Measurements from ENCODE around the gene HEMK1. TPM values are rescaled to one million over a fixed set of nuclear protein-coding genes. Genes with fewer than 3 reads are reported as not detected.
A peak's percentile ranks its signal among the peaks of the same experiment; 100 is the strongest.

Gene HEMK1
- total RNA-seq, 4 donors from 2014 or later, result 4.4 to 11.8 (median 4.9) TPM

DNA sequence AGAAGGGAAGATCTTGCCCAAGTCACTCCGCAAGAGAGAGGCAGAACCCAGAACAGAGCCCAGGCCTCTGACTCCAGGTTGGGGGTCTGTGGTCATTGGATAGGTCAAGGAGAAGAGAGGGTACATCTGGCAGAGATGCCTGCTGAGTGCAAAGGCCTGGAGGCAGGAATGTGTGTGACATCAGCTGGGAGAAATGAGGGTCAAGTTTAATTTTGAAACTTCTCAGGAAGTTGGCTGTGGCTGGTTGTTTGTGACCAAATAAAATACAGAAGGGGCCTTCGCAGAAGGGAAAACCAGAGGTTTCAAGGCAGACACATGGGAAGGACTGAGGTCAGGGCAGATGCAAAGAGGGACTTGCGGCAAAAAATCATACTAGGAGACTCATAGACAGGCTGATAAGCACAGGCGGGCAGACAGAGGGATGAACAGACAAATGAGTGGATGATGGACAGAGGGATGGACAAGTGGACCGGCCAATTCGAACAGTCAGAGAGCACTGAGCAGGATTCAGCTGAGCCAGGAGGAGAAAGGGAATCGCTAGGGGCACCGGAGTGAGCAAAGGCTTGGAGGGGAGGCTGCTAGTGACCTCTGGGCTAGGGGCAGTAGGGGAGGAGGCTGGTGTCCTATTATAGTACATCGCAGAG, 37.1 kb upstream of the HEMK1 start:
- no peaks in the 10 kb centered on the region for H3K36me3 ChIP-seq
- intact Hi-C loops (cut with DNase I), result loop anchor here (10.0 kb wide), 1 partner anchor 157 kb away; no protein-coding TSS in a partner anchor
- no peak for TF ChIP-seq POLR2A (IDR thresholded peaks at IDR 0.05)
- TF ChIP-seq CTCF (IDR thresholded peaks at IDR 0.05), result no peak
- H3K27ac ChIP-seq, result peak overlapping the region in 1 of 4 donors; percentile 21
- DNase-seq, result no peak
- WGBS, 2 donors, result 76 to 83% methylated on average over 9 of the region's 9 CpGs
- H3K4me3 ChIP-seq, result no peak overlapping the region
- peaks cover 0 to 11% (median 0%) of the 10 kb centered on the region in 3 donors for H3K4me1 ChIP-seq
- no peaks in the 10 kb centered on the region for H3K9me3 ChIP-seq
- peaks cover 0 to 43% (median 0%) of the 10 kb centered on the region in 4 donors for H3K27me3 ChIP-seq

- no peak for DNase-seq
- Histone ChIP-seq H3K4me1 (peaks cover 0 to 11% (median 0%) of the 10 kb centered on the region in 3 donors), H3K27me3 (peaks cover 0 to 50% (median 0%) of the 10 kb centered on the region in 4 donors), H3K27ac (no peak overlapping the region), H3K9me3 (no peaks in the 10 kb centered on the region), H3K36me3 (no peaks in the 10 kb centered on the region), H3K4me3 (no peak overlapping the region)
- WGBS, 2 donors, result 65 to 78% methylated on average over 13 of the region's 13 CpGs
- intact Hi-C loops (cut with DNase I), result loop anchor here (10.0 kb wide), 1 partner anchor 159 kb away; no protein-coding TSS in a partner anchor
- no peak for TF ChIP-seq CTCF (IDR thresholded peaks at IDR 0.05)
- no peak for TF ChIP-seq POLR2A (IDR thresholded peaks at IDR 0.05)
These were observed 36.0 kb upstream of the HEMK1 start for GRCh38 chr3:50533316-50533715.

- no peak overlapping the region for H3K27ac ChIP-seq
- intact Hi-C loops (cut with DNase I), result loop anchor here (10.0 kb wide), 1 partner anchor 159 kb away; no protein-coding TSS in a partner anchor
- H3K4me3 ChIP-seq, result no peak overlapping the region
- no peaks in the 10 kb centered on the region for H3K9me3 ChIP-seq
- H3K36me3 ChIP-seq, result no peaks in the 10 kb centered on the region
- no peak for DNase-seq
- H3K4me1 ChIP-seq, result peaks cover 0 to 11% (median 0%) of the 10 kb centered on the region in 3 donors
- H3K27me3 ChIP-seq, result peaks cover 0 to 50% (median 0%) of the 10 kb centered on the region in 4 donors
- 56 to 72% methylated on average over 8 to 9 of the region's 9 CpGs for WGBS, 2 donors
- TF ChIP-seq CTCF (IDR thresholded peaks at IDR 0.05), result no peak
- no peak for TF ChIP-seq POLR2A (IDR thresholded peaks at IDR 0.05)
These were observed 35.4 kb upstream of the HEMK1 start for GRCh38 chr3:50533807-50534461.

GRCh38 chr3:50534681-50535330, 34.5 kb upstream of the HEMK1 start:
- H3K27me3 ChIP-seq, result peaks cover 0 to 52% (median 0%) of the 10 kb centered on the region in 4 donors
- H3K9me3 ChIP-seq, result no peaks in the 10 kb centered on the region
- no peaks in the 10 kb centered on the region for H3K36me3 ChIP-seq
- intact Hi-C loops (cut with DNase I), result loop anchor here (10.0 kb wide), 1 partner anchor 160 kb away; no protein-coding TSS in a partner anchor
- 71 to 75% methylated on average over 5 to 6 of the region's 9 CpGs for WGBS, 2 donors
- H3K4me1 ChIP-seq, result peaks cover 0 to 11% (median 0%) of the 10 kb centered on the region in 3 donors
- TF ChIP-seq POLR2A (IDR thresholded peaks at IDR 0.05) (no peak), CTCF (IDR thresholded peaks at IDR 0.05) (no peak)
- DNase-seq, result no peak
- no peak overlapping the region for H3K27ac ChIP-seq
- no peak overlapping the region for H3K4me3 ChIP-seq

Data from esophagus squamous epithelium (tissue), 5 donors.